GM21825 (cell line): ENCODE measurements around the gene KRT75.
"Not testable (repeated sequence)": the region's sequence is repeated elsewhere in the genome, so short reads cannot be mapped to it uniquely, and the experiment has no call there.

ENCODE experiments used
- ATAC-seq: cut with Tn5 transposase; IDR thresholded peaks from one replicate; pipeline ENCODE4 v1.9.1; 2021; ENCODE audit warnings: mild to moderate bottlenecking, moderate library complexity; ENCODE audit not compliant: unreplicated experiment

KRT75 gene

GRCh38 chr12:52434081-52434733, at the start of gene KRT75:
Gene KRT75, minus strand, starts transcription at chr12:52434371. Its CDS starts 67 bp downstream, at chr12:52434304.
- ATAC-seq, result no peak

GRCh38 chr12:52480073-52480472, 45.9 kb upstream of the KRT75 start:
- no peak for ATAC-seq

- ATAC-seq, result no peak
These were observed 43.5 kb upstream of the KRT75 start for GRCh38 chr12:52477651-52478050.

GRCh38 chr12:52474212-52474611, 40.0 kb upstream of the KRT75 start:
- no peak for ATAC-seq

GRCh38 chr12:52473768-52474167, 39.6 kb upstream of the KRT75 start, which contains the start of gene KRT6C:
Gene KRT6C, minus strand, starts transcription at chr12:52473805. Its CDS starts 68 bp downstream, at chr12:52473737.
- ATAC-seq, result no peak

- ATAC-seq, result no peak
These were observed 35.7 kb upstream of the KRT75 start for GRCh38 chr12:52469853-52470252.

- no peak for ATAC-seq
These were observed 30.7 kb upstream of the KRT75 start for GRCh38 chr12:52464897-52465296.

- ATAC-seq, result no peak
These were observed 27.5 kb upstream of the KRT75 start for GRCh38 chr12:52461693-52462092.

GRCh38 chr12:52458861-52459260, 24.7 kb upstream of the KRT75 start:
- ATAC-seq, result no peak

- no peak for ATAC-seq
These were observed 21.6 kb upstream of the KRT75 start for GRCh38 chr12:52455821-52456220.

- ATAC-seq, result no peak
These were observed 20.4 kb upstream of the KRT75 start for GRCh38 chr12:52454411-52455201.

- no peak for ATAC-seq
These were observed 17.9 kb upstream of the KRT75 start, which contains the start of gene KRT6B for GRCh38 chr12:52452101-52452500. Gene KRT6B, minus strand, starts transcription at chr12:52452146. Its CDS starts 68 bp downstream, at chr12:52452078.

GRCh38 chr12:52448228-52448627, 14.1 kb upstream of the KRT75 start:
- no peak for ATAC-seq

GRCh38 chr12:52447196-52447595, 13.0 kb upstream of the KRT75 start:
- not testable (repeated sequence) for ATAC-seq

GRCh38 chr12:52446367-52447045, 12.3 kb upstream of the KRT75 start:
- ATAC-seq, result no peak

GRCh38 chr12:52445876-52446275, 11.7 kb upstream of the KRT75 start:
- ATAC-seq, result no peak

- ATAC-seq, result no peak
These were observed 10.8 kb upstream of the KRT75 start for GRCh38 chr12:52444647-52445595.

- no peak for ATAC-seq
These were observed 9.8 kb upstream of the KRT75 start for GRCh38 chr12:52443966-52444365.

- ATAC-seq, result no peak
These were observed 8.5 kb upstream of the KRT75 start for GRCh38 chr12:52442600-52443061.

GRCh38 chr12:52441320-52441911, 7.2 kb upstream of the KRT75 start:
- ATAC-seq, result no peak
